Activated gamma-delta T cell treated with anti-CD3 and anti-CD28 coated beads, Interleukin-2, amount 50 U/mL, for 16 hours (primary cell): Measurements from ENCODE around the gene FAM229B.
"Not testable (repeated sequence)": the region's sequence is repeated elsewhere in the genome, so short reads cannot be mapped to it uniquely, and the experiment has no call there.

Experiments
- DNase-seq: peaks from one replicate; pipeline ENCODE4 v3.0.0-alpha.2; 2020; ENCODE audit warnings: low read depth

FAM229B gene, protein sequence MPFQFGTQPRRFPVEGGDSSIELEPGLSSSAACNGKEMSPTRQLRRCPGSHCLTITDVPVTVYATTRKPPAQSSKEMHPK

GRCh38 chr6:112087136-112087911 is at the start of gene FAM229B, which contains the start of gene TUBE1:
Gene FAM229B (plus strand): TSS chr6:112087591. CDS start chr6:112099284, 11,693 bp downstream.
Gene TUBE1 (minus strand): TSS chr6:112087482. CDS start chr6:112087434, 48 bp downstream.
- DNase-seq: peak; percentile 79

- DNase-seq: no peak
These were observed 49.6 kb upstream of the FAM229B start for GRCh38 chr6:112037783-112038216.

DNA sequence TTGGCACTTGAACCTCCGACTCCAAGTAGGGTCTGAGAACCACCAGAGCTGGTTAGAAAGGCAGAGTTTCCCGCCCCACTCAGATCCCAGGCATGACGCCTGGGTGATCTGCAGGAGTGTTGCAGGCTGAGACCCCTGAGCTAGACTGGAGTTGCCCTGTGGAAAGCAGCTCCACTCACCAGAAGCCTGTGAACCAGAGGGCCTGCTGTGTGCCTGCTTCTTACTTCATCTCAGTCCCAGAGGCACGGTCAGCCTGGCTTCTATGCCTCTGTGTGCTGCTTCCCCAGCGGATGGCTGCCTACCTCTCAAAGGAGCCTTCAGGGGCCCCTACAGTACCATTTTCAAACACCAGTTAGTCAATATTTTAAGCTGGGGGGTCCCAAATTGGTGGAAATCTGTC is 49.1 kb upstream of the FAM229B start:
- no peak for DNase-seq

DNA sequence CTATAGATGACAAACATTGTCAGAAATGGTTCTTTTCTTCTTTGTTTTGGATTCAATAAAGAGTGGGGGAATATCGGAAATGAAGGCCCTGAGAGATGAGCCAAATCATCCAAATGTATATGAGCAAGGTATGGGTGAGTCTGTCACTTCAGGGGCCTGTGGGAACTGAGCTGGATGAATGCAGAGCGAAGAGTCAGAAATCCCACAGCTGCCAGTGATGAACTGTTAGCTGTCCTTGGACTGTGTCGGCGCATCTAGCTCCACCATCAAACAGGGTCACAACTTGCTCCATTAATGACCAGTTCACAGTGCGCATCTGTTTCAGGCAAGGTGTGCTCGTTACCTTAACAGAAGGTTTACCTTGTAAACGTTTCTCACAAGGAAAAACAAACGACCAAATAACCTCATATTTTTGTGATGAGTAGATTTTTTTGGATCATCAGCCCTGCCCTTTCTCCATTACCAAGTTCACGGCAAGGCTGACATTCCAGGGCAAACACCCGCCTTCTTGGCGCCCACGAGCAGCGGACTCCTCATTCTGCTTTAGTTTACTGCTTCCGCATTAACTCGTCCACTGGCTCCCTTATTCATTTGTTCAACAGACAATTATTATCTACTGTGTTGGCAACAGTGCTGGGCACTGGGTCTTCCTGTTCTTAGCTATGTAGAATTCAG is 48.5 kb upstream of the FAM229B start:
- no peak for DNase-seq

GRCh38 chr6:112039431-112039770 is 48.0 kb upstream of the FAM229B start:
- DNase-seq: no peak

DNA sequence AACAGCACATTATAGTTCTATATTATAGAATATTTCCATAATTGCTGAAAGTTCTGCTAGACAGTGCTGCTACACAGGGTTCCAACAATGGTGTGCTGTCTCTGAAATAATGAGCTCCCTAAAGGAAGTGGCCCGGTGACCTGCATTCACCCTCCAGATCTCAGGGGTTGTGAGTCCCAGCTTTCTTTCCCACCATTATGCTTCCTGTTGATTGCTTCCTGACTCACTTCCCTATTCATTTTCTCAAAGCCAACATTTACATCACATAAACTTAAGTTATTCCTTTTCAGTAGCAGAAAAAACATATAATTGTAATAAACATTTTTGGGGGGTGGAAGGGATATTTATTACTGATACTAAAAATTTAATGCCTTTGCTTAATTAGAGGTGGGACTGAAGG is 46.4 kb upstream of the FAM229B start:
- DNase-seq: no peak

DNA sequence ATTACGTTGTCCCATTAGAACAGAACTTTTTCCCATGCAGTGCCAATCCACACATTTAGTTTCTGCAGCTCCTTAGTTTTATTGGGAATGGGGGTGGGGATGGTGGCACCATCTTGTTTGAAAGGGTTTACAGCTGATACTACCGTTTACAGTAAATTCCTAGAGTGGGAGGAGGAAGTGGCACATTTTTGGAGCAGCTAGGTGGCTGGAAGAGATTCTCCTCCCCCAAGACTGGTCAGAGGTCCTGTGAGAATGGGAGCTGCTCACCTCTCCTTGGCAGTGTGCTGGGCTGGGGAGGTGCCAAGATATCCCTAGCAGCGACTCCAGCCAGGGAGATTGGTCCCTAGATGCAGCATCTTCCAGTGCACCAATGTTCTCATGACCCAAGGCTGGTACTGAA is 45.9 kb upstream of the FAM229B start:
- no peak for DNase-seq

DNA sequence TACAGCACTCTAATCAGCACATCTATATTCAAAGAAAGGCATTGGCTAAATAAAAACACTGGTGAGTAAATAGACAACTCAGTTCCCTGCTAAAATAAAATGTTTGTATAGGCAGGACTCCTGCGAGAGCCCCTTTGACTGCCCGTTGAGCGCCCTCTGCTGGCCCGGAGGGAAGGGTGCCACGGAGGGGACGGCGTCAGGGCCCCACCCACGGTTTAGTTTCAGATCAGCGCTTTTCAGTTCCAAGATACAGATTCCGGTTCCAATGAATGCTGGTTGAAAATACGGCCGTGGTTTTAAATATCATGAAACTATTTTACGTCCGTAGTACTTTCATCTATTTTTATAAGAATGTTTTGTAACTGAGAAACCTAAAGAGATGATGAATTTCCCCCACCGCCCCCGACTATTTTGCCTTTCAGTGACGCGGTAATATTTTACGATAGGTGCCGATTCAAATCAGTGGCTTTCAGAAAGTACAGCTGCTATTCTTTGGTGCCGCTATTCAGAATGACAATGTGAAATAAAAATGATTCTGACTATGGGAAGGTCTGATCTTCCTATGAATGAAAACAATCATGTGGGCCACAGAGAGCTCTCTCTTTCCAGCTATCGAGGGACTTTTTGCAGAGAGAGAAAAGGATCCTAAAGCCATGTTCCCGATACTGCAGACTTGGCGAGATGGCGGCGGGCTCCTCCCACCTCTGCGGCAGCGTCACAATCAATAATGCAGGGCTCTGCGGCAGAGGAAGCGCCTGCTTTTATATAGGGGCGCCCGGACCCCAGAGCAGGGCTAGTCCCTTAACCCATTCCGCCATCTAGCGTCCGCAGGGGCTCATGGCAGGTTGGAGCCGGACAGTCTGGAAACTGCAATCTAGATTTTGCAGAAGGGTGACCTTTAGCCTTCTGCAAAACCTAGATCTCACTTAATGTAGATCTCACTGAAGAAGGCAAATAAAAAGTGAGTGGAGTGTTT is 44.1 kb upstream of the FAM229B start:
- DNase-seq: peak; percentile 85

- no peak for DNase-seq
These were observed 43.2 kb upstream of the FAM229B start for GRCh38 chr6:112044196-112044595.

- no peak for DNase-seq
These were observed 42.5 kb upstream of the FAM229B start for GRCh38 chr6:112044856-112045255.

DNA sequence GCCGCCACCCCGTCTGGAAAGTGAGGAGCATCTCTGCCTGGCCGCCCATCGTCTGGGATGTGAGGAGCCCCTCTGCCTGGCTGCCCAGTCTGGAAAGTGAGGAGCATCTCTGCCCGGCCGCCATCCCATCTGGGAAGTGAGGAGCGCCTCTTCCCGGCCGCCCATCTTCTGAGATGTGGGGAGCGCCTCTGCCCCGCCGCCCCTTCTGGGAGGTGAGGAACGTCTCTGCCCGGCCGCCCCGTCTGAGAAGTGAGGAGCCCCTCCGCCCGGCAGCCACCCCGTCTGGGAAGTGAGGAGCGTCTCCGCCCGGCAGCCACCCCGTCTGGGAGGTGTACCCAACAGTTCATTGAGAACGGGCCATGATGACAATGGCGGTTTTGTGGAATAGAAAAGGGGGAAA is 39.9 kb upstream of the FAM229B start:
- not testable (repeated sequence) for DNase-seq

- DNase-seq: no peak
These were observed 38.2 kb upstream of the FAM229B start for GRCh38 chr6:112049026-112049799.

- DNase-seq: no peak
These were observed 37.4 kb upstream of the FAM229B start for GRCh38 chr6:112049996-112050395.

DNA sequence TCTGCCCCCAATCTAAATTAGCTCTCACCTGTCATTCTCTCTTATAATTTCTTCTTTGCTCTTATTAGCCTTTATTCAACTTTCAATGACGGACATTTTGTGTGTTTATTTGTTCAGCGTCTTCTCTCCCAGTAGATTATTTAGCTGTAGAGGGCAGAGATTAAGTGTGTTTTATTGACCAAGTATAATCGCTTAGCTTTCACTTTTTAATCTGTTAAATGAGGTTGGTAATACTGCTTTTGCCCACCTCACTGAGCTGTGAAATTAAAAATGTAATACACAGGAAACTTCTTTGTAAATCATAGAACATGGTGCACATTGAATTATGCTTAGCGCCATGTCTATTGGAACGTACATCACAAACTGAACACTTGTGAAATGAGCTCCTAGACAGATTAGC is 37.0 kb upstream of the FAM229B start:
- DNase-seq: no peak

DNA sequence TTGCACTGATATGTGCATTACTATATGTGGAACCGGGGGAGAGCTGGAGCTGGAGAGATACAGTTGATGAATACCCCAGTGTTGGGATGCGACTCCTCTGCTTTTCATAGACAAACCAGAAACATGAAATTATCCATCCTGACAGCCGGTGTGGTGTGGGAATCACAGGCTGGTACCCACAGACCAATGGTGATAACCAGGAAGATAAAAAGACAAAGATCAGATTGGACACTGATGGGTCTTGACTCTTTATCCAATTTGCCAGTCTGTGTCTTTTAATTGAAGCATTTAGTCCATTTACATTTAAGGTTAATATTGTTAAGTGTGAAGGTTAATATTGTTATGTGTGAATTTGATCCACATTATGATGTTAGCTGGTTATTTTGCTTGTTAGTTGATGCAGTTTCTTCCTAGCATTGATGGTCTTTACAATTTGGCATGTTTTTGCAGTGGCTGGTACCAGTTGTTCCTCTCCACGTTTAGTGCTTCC is 36.1 kb upstream of the FAM229B start:
- not testable (repeated sequence) for DNase-seq

- DNase-seq: no peak
These were observed 33.4 kb upstream of the FAM229B start, which contains the start of gene CCN6 for GRCh38 chr6:112054001-112054400. Gene CCN6 (plus strand): TSS chr6:112054104. CDS start chr6:112054358, 254 bp downstream.

DNA sequence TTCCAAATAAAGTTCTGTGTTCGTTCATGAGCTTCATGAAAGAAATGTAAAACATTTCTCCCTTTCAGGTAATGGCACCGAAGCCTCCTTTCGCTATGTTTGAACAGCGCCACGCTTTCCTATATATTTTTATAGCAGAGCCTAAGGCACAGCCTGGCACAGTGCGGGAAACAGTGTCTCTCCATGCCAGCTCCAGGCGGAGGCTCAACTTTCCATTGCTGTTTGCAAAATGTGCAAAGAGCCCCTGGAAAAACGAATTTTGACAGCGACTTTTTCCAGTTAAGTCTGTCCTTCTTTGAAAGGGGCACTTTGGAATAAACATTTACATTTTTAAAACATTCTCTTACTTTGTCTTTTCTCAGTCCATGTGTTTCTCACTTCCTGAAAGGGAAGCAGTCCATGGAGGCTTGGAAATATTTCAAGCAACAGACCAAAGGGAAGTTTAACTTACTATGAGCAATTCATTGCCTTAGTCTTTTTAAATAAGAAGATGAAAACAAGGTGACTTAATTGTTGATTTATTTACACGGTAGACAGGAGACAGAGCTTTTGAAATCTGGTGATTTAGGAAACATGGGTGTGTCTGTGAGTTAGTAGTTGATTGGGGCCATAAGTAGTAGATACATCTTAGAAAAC is 32.7 kb upstream of the FAM229B start:
- no peak for DNase-seq

GRCh38 chr6:112058243-112059032 is 29.0 kb upstream of the FAM229B start:
- no peak for DNase-seq

DNA sequence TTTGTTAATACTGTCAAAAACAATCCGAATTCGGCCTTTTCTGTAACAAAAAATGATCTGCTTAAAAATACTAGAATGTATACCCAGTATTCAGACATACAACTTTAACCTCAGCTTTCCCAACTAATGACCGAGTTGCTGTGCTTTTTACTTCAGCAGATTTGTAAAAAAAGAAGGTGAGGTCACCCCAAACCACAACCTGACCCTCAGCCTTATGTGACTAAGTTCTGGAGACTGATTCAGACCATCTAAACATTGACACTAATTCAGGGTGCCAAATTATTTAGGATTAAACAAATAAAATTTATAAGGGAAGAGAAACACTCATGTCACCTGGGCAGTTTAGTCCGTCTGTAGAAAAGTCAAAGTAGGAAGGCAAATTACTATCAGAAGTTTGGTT is 25.8 kb upstream of the FAM229B start:
- no peak for DNase-seq

GRCh38 chr6:112062966-112063365 is 24.4 kb upstream of the FAM229B start:
- DNase-seq: no peak
